HL-60/S4 treated with retinoic acid at 250 ng/mL for 4 days and 3 days (cell line): ENCODE data around the gene PLPPR1.
"Not testable (repeated sequence)": the region's sequence is repeated elsewhere in the genome, so short reads cannot be mapped to it uniquely, and the experiment has no call there.

Experiments used
- in situ Hi-C: fragments of 300-500 bp; cut with MboI; formaldehyde crosslinking; loops from 2 replicates; pipeline ENCODE4 v1.7.0; 2022; ENCODE audit warnings: low sequenced_read_pairs

PLPPR1 gene

GRCh38 chr9:101121836-101122399 lies 93.4 kb downstream of the PLPPR1 start:
- in situ Hi-C loops, result no loop called here

GRCh38 chr9:101126556-101126955 lies 98.0 kb downstream of the PLPPR1 start:
- in situ Hi-C loops, result no loop called here

DNA sequence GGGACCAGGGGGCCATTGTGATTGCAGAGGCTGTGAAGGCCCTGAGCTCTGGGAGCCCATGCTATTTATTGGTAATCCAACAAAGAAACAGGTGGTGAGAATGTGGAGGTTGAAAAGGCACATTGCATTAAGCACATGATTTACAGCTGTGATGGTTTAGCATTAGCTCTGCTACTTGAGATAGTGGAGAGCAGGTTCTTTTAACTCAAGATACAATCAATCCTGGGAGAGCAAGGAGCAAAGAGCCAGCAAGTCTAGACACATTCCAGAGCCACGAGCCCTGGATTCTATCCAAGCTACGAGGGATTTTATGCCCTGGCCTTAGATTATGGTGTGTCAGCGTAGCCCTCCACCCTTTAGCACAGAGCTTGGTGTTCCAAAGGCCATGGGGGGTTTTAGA lies 98.8 kb downstream of the PLPPR1 start:
- in situ Hi-C loops, result not testable (repeated sequence)

DNA sequence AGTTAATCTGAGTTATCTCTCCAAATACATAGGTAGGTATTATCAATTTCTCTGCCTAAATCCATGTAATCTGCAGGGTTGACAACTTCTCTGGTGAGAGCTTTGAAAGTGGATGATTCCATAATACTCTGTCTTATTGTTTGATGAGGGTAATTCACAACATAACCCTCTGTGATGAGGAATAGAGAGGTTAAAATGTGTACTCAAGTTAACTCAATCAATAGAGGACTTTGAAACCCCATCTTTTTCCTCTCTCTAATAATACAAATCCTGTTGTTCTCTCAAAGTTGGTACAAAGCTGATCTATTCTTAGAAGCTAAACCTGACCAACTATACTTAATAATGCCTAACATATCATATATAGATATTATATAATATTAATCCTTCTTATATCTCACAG lies 100.1 kb downstream of the PLPPR1 start:
- in situ Hi-C loops, result no loop called here

- in situ Hi-C loops, result no loop called here
Measured at GRCh38 chr9:101130054-101130453, 101.5 kb downstream of the PLPPR1 start.

GRCh38 chr9:101131326-101131725 lies 102.8 kb downstream of the PLPPR1 start:
- in situ Hi-C loops, result no loop called here

- in situ Hi-C loops, result no loop called here
Measured at GRCh38 chr9:101132801-101133200, 104.3 kb downstream of the PLPPR1 start.

GRCh38 chr9:101138509-101138908 lies 110.0 kb downstream of the PLPPR1 start:
- in situ Hi-C loops, result no loop called here

DNA sequence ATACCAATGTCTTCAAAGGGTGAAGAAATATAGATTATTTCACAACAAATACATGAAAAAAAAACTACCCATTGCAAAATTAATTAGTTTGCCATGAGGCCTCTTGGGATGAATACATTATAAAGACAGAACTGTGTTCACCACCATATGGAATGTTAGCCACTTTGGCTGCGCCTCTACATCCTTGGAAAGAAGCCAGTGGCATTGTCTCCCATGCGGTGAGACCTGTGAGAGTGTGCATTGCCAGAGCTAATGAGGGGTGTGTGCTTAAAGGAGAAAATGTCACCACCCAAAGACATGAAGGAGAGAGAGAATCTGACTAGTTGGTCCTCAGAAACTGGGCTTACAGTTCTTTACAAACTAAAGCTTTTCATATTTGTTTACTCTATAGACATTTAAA lies 110.6 kb downstream of the PLPPR1 start:
- in situ Hi-C loops, result no loop called here

DNA sequence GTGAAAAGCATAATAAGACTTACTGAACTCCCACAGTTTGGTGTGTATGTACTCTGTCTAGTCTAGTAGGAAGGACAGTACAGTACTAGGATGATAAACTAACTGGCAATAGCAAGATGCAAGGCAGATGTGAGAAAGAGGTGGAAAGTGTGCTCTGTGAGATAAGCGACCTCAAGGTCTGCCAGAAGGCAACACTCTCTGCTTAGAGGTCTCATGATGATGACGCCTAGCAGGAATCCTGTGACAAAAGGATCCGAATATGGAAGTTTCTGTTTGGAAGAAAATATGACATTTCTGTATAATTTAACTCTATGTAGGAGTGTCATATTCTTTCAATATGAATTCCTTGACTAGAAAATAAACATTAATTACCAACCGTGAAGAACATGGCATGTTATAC lies 112.2 kb downstream of the PLPPR1 start:
- in situ Hi-C loops, result no loop called here

DNA sequence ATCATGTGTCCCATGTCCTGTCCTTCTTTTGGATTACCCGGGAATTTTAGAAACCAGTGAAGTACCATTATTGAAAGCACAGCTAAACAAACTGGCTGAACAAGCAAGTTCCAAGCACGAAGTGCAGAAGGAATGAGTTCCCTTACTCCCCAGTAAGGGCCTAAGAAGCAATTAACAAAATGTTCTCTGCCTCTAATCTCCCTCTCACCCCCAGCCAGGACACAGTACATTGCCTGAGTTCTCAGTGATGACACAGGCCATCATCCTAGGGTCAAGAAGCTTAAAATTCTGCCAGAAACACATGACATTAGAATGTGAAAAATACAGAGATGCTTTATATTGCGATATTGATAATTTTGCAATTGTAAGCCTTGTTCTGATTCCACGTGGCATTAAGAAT lies 118.0 kb downstream of the PLPPR1 start:
- in situ Hi-C loops, result no loop called here

DNA sequence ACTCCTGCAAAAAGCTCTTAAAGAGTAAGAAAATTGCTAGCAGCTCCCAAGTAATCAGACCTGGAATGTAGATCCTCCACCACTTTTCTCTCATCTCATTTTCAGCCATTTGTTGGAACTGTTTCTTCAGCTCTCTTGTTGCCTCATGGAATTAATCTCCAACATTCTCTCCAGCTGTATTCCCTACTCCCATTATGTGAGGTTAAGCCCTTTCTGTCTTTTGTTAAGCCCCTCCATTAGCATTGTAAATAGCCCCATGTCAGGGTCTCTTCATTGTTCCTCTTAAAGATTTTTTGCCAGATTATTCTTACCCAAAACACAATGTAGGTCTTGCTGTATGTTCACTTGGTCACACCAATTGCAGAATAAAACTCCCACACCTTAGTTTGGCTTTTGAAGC lies 119.8 kb downstream of the PLPPR1 start:
- in situ Hi-C loops, result no loop called here

DNA sequence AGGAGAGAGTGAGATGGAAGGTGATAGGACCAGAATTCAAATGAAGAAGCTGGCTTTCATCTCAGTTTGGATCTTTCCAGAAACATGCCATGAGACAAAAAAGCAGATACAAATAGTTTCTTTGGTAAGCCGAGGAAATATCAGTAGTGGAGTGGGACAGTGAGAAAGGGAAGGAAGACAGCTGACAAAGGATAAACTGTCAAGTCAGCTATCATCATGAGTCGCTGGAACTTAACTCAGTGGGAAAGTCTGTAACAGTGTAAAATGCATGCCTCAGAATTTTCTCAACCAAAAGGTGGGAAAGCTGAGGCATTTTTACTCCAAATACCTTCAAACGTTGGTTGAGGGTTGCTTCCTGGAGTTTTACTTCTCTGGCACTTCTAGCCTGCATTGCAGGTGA lies 129.8 kb downstream of the PLPPR1 start:
- in situ Hi-C loops, result no loop called here

GRCh38 chr9:101162231-101162630 lies 133.7 kb downstream of the PLPPR1 start:
- in situ Hi-C loops, result no loop called here

DNA sequence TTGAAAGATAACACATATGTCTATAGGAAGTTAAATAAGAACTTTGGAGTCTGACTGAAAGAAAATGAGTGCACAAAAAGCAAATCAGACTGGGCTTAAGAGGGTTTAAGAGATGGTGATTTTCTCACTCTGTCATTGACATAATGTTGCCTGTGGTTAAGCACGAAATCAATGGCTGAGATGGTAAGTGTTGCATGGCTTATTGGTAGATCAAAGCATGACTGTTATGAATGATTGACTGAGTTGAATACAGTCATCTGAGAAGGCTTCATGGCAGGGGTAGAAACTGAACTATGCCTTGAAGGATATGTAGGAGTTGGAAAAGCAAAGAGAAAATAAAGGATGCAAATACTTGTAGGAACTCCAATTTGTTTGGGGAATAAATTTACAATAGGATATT lies 136.6 kb downstream of the PLPPR1 start:
- in situ Hi-C loops, result no loop called here

DNA sequence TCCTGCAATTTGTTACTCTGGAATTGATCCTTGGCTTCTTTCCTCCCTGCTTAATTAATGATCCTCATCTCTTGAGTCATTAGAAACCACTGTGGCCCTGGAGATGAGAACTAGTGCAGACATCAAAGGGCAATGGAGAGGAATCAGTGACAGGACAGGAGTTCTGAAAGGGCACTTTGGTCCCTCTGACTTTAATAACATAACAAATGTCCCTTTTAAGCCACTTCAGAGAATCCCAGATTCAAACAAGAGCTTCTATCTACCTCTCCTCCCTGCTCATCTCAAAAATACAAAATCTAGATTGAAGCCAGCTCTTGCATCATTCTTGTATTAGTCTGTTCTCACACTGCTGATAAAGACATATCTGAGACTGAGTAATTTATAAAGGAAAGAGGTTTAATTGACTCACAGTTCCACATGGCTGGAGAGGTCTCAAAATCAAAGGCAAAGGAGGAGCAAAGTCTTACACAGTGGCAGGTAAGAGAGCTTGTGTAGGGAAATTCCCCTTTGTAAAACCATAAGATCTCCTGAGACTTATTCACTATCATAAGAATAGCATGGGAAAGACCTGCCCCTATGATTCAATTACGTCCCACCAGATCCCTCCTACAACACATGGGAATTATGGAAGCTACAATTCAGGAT lies 139.1 kb downstream of the PLPPR1 start:
- in situ Hi-C loops, result no loop called here

- in situ Hi-C loops, result no loop called here
Measured at GRCh38 chr9:101172616-101173015, 144.1 kb downstream of the PLPPR1 start.

DNA sequence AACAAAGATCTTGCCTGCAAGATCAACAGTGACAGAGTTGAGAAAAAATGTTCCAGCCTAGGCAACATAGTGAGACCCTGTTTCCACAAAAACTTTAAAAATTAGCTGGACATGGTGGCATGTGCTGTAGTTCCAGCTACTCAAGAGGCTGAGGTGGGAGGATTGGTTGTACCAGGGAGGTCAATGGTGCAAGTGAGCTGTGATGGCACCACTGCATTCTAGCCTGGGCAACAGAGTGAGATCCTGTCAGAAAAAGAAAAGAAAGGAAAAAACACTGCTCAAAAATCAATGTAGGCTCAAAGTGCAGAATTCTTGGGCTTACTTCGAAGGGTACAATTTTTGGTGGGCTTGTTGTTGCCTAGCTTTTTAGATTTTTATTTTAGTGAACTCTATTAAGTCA lies 145.4 kb downstream of the PLPPR1 start:
- in situ Hi-C loops, result no loop called here

DNA sequence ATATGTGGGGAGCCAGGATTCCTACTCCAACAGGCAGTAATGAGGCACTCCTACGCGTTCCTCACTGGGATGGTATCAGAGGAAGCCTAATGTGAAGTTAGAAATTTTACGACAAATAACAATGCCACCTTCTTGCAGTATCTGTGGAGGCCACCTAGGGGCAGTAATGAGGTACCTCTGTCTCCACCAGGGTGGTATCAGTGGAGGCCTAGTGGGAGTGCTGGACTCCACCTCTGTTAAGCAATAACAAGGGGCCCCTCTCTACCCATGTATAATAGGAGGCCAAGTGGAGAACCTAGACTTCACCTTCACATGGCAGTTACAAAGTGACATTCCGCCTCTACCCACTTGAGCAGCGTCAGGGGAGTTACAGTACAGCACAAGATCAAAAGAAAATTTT lies 147.9 kb downstream of the PLPPR1 start:
- in situ Hi-C loops, result no loop called here

DNA sequence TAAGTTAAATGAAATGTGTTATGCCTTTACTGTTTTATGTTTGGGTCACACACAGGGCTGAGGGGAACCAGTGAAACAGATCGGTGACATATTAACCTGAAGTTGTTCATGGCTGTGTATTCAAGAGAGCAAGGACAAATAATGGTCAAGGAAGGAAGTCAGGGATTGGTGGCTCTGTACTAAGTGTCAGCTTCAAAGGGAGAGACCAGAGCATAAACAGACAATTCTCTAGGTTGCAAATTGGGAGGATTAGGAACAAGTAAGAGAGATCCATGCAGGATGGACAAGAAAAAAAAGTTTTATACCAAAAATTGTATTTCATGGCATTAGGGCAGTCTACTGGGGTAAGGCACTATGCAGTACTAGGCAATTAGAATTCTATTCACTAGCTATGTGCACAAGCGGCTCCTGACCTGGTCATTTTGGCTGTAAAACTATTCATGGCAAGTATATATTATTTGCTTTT lies 156.3 kb downstream of the PLPPR1 start:
- in situ Hi-C loops, result no loop called here

- in situ Hi-C loops, result no loop called here
Measured at GRCh38 chr9:101191723-101192122, 163.2 kb downstream of the PLPPR1 start.

DNA sequence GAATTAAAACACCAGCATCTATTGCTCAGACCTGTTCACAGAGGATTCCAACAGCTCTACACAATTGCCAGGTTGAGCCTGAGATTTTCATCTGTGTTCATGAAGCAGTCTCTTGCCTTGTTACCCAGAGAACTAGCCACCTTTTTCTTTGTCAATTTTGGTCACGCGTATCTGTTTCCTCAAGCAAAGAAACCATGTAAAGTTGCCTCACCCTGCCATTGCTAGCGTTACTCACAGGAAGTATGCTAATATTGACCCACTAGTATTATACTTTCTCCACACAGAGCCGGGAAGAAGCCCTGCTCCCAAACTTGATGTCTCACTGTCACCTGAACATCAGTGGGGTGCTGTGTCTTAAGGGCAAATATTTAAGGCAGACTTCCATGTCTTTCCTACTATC lies 168.5 kb downstream of the PLPPR1 start:
- in situ Hi-C loops, result no loop called here

DNA sequence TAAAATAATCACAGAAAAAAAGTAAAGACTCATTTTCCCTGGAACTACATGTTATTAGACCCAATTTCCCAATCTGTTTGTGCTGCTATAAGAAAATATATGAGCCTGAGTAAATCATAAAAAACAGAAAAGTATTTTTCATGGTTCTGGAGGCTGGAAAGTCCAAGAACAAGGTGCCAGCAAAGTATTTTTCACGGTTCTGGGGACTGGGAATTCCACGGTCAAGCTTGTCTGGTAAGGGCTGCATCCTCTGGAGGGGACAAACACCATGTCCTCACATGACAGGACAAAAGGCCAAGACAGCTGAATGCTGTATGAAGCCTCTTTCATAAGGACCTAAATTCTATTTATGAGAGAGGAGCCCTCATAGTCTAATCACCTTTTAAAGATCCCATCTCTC lies 172.3 kb downstream of the PLPPR1 start:
- in situ Hi-C loops, result no loop called here
